ENCODE measurements around the gene CDKN1B.

Gene CDKN1B

DNA sequence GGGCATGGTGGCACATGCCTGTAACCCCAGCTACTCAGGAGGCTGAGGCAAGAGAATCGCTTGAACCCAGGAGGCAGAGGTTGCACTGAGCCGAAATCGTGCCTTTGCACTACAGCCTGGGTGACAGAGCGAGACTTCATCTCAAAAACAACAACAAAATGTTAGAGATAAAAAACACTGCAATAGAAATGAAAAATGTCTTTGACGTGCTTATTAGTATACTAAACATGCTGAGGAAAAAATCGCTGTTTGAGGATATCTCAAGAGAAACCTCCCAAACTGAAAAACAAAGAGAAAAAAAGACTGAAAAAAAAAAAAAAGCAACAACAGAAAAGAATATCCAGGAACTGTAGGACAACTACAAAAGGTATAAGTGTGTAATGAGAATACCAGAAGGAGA, 53.1 kb downstream of the CDKN1B start:
- no peak for DNase-seq

Measured in hippocampal formation (tissue), 2 donors.